ENCODE results near the gene CDH13.

GRCh38 chr16:83066011-83066410, 439.2 kb downstream of the CDH13 start:
- TF ChIP-seq GATA3 (IDR thresholded peaks at IDR 0.05; ENCODE audit: low read depth, low read length) (no peak), GATA2 (IDR thresholded peaks at IDR 0.05; ENCODE audit: low read depth, low read length) (no peak)

All from SH-SY5Y (cell line).